HG03097 (cell line): Measurements from ENCODE around the gene SPATA16.

ENCODE experiments used
- ATAC-seq: cut with Tn5 transposase; IDR thresholded peaks from one replicate; pipeline ENCODE4 v1.9.1; 2021; ENCODE audit not compliant: unreplicated experiment, low FRiP score

Gene SPATA16

GRCh38 chr3:172846103-172846561 lies 294.9 kb downstream of the SPATA16 start:
- peak; percentile 67 for ATAC-seq

DNA sequence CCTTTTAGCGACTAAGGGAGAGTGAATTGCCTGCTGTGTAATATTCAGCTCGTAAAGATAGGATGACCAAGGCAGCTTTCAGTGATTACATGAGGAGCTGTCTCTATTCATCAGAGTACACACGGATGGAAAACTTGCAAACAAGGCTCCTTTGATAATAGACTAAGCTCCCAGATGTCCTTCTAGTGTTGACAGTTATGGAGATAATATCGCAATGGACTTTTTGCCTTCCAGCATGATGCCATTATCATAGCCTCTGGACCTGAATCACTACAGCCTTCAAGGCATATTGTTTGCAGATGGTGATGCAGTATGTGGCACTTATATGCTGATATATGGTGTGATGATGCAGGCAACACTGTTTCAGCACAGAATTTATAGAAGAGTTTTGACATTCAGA lies 296.6 kb downstream of the SPATA16 start:
- ATAC-seq, result no peak

- no peak for ATAC-seq
These were observed 300.1 kb downstream of the SPATA16 start for GRCh38 chr3:172840913-172841312.

GRCh38 chr3:172840463-172840862 lies 300.6 kb downstream of the SPATA16 start:
- no peak for ATAC-seq

GRCh38 chr3:172839679-172840078 lies 301.4 kb downstream of the SPATA16 start:
- no peak for ATAC-seq
